HFFc6 (cell line): ENCODE data around the gene TAS2R38. TPM values are rescaled to one million over a fixed set of nuclear protein-coding genes. Genes with fewer than 3 reads are reported as not detected.

Experiments
- DNase-seq: peaks from one replicate; pipeline ENCODE4 v3.0.0-alpha.2; 2018
- H3K27ac Mint-ChIP-seq: 2 replicates; pipeline ENCODE4 v1.8.0; 2020; ENCODE audit warnings: mild to moderate bottlenecking, mixed read lengths
- H3K27me3 Mint-ChIP-seq: 2 replicates; pipeline ENCODE4 v1.8.0; 2021; ENCODE audit warnings: mild to moderate bottlenecking, moderate library complexity, mixed read lengths; ENCODE audit not compliant: insufficient read depth
- H3K36me3 Mint-ChIP-seq: 2 replicates; pipeline ENCODE4 v1.8.0; 2021; ENCODE audit warnings: low read depth, mixed read lengths
- H3K4me1 Mint-ChIP-seq: 2 replicates; pipeline ENCODE4 v1.8.0; 2020; ENCODE audit warnings: low read depth, mixed read lengths
- H3K4me3 Mint-ChIP-seq: 2 replicates; pipeline ENCODE4 v1.8.0; 2020; ENCODE audit warnings: mild to moderate bottlenecking, moderate library complexity, mixed read lengths
- H3K9me3 Mint-ChIP-seq: 2 replicates; pipeline ENCODE4 v1.8.0; 2020; ENCODE audit warnings: mild to moderate bottlenecking, mixed read lengths
- CTCF ChIP-seq: fragments of 200-600 bp; sonication (generic); IDR thresholded peaks from 2 replicates; pipeline ENCODE4 v1.5.0; 2021; ENCODE audit warnings: antibody characterized with exemption, mild to moderate bottlenecking
- total RNA-seq, 6 experiments: library from RNA; stranded (reverse); fragmentation: NEBNext Ultra II Directional; extraction: Animal tissue kit (Norgen Biotek cat#: 25700); gene quantifications; 2 replicates in 1 of 6; 3 replicates in 5 of 6; pipeline ENCODE4 v1.2.3, GENCODE V29; 2021

The TAS2R38 gene
- total RNA-seq, 6 experiments from 2014 or later: not detected

- no peaks in the 10 kb centered on the region for H3K36me3 Mint-ChIP-seq
- no peak overlapping the region for H3K27ac Mint-ChIP-seq
- no peak overlapping the region for H3K4me3 Mint-ChIP-seq
- no peaks in the 10 kb centered on the region; the same call in 1 of the 2 replicates for H3K27me3 Mint-ChIP-seq
- peaks cover 44% of the 10 kb centered on the region for H3K9me3 Mint-ChIP-seq
- H3K4me1 Mint-ChIP-seq: no peaks in the 10 kb centered on the region
- no peak for TF ChIP-seq CTCF
- DNase-seq: no peak
Measured at GRCh38 chr7:141954334-141954733, 19.2 kb downstream of the TAS2R38 start.

GRCh38 chr7:141952461-141952860, 21.1 kb downstream of the TAS2R38 start:
- Mint-ChIP-seq H3K36me3 (no peaks in the 10 kb centered on the region), H3K27ac (no peak overlapping the region), H3K9me3 (peaks cover 35% of the 10 kb centered on the region), H3K4me3 (no peak overlapping the region), H3K4me1 (no peaks in the 10 kb centered on the region), H3K27me3 (no peaks in the 10 kb centered on the region; the same call in 1 of the 2 replicates)
- no peak for TF ChIP-seq CTCF
- DNase-seq: no peak

GRCh38 chr7:141950806-141951205, 22.8 kb downstream of the TAS2R38 start:
- Mint-ChIP-seq H3K27ac (no peak overlapping the region), H3K9me3 (peaks cover 42% of the 10 kb centered on the region), H3K27me3 (no peaks in the 10 kb centered on the region; the same call in 1 of the 2 replicates), H3K4me1 (no peaks in the 10 kb centered on the region), H3K4me3 (no peak overlapping the region), H3K36me3 (no peaks in the 10 kb centered on the region)
- TF ChIP-seq CTCF: no peak
- no peak for DNase-seq

DNA sequence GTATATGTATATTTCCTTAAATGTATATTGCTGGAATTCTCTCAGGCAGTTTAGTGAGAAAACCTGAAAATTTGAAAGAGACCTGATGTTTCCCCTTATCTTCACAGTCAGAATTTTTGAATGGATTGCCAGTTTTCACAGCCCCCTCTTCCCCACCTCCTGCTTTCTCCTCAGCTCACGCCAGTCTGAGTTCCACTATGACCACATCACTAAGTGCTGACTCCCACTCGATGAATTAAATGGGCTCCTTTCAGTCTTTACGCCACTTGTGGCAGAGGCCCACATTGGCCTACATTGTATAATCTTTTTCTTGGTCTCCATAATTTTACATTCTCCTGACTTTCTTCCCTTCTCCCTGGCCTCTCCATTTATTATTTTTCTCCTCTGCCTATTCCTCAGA, 23.7 kb downstream of the TAS2R38 start:
- H3K4me3 Mint-ChIP-seq: no peak overlapping the region
- no peak for TF ChIP-seq CTCF

DNA sequence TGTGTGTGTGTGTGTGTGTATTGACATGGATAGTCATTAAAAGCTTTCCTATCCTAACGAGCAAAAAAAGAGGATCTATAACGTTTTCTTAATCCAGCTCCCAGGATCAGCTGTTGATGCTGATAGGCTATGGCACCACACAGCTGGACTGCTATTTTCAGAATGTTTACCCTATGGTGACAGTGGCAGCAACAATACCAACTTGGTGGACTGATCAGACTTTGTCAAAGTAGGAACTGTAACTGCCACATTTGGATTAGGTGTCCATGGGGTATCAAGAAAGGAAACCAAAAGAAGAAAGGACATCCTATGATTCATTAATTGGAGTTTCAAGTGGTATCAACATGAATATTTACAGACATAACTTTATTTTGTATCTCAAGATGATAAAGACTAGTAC, 24.1 kb downstream of the TAS2R38 start:
- Mint-ChIP-seq H3K4me1 (no peaks in the 10 kb centered on the region), H3K4me3 (no peak overlapping the region), H3K27me3 (no peaks in the 10 kb centered on the region; the same call in 1 of the 2 replicates), H3K9me3 (peaks cover 50% of the 10 kb centered on the region), H3K27ac (no peak overlapping the region), H3K36me3 (no peaks in the 10 kb centered on the region)
- no peak for DNase-seq
- no peak for TF ChIP-seq CTCF

More for the DNA sequence above, 23.7 kb downstream of the TAS2R38 start:
- Mint-ChIP-seq H3K27me3 (no peaks in the 10 kb centered on the region; the same call in 1 of the 2 replicates), H3K9me3 (peaks cover 46% of the 10 kb centered on the region), H3K36me3 (no peaks in the 10 kb centered on the region), H3K27ac (no peak overlapping the region), H3K4me1 (no peaks in the 10 kb centered on the region)
- no peak for DNase-seq

DNA sequence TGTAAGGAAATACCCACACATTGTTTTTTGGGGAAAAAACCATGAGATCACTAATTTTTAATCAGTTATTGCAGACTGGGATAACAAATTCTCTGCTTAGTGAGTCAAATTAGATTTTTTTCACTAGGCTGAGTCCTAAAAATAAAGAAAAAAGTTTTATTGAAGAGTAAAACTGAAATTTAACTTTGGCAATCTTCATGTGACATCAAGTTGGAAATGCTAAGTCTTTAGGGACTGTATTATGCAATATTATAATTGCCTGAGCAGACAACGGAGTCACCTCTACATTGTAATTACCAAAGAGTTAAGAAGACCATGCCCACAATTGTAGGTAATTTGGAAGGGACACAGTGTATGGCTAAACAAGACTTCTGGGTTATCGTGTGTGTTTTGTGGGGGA, 24.6 kb downstream of the TAS2R38 start:
- no peak for TF ChIP-seq CTCF
- H3K9me3 Mint-ChIP-seq: peaks cover 48% of the 10 kb centered on the region
- DNase-seq: no peak
- H3K4me1 Mint-ChIP-seq: no peaks in the 10 kb centered on the region
- H3K4me3 Mint-ChIP-seq: no peak overlapping the region
- no peaks in the 10 kb centered on the region; the same call in 1 of the 2 replicates for H3K27me3 Mint-ChIP-seq
- H3K27ac Mint-ChIP-seq: no peak overlapping the region
- H3K36me3 Mint-ChIP-seq: no peaks in the 10 kb centered on the region
